Stimulated activated CD4-positive, alpha-beta T cell treated with anti-CD3 and anti-CD28 coated beads, Interleukin-15, amount 100 ng/mL, for 24 hours (primary cell): ENCODE results near the gene POLE3.
"Not testable (repeated sequence)": the region's sequence is repeated elsewhere in the genome, so short reads cannot be mapped to it uniquely, and the experiment has no call there.

Experiments used
- DNase-seq: peaks from one replicate; pipeline ENCODE4 v3.0.0-alpha.2; 2020

POLE3 gene

DNA sequence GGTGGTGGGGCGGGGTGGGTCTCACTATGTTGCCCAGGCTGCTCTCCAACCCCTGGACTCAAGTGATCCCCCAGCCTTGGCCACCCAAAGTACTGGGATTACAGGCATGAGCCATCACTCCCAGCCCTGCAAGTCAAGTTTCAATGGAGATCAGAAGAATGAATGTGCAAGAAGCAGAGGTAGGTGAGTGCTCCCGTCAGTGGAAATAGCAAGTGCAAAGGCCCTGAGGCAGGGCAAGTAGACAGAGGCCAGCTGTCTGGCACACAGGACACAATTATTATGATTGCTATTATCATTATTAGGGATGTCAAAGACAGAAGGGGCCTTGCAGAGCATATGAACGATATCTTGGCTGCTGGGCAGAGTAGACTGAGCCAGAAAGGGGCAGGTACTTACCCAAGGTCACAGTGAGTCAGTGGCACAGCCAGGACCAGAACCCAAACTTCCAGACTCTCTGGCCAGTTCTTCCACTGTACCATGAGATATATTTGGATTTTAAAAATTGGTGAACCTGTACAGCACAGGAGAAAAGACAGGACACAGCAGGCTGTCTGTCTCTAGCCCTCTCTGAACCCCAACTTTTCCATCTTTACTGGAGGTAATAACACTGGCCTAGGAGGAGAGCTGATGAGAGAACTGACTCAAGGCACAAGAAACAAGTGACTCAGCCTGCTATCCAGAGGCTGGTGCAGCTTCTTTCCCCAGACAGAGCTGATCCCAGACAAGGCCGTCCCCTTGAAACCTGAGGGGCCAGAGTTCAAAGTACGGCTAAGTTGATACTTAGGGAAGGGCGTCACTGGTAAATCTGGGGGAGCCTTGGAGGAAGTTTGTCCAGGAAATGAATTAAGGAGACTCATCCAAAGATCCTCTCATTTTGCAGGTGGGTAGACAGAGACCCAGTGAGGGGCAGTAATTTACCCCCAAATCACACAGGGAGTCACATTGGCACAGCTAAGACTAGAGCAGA is 35.1 kb downstream of the POLE3 start:
- DNase-seq: no peak

DNA sequence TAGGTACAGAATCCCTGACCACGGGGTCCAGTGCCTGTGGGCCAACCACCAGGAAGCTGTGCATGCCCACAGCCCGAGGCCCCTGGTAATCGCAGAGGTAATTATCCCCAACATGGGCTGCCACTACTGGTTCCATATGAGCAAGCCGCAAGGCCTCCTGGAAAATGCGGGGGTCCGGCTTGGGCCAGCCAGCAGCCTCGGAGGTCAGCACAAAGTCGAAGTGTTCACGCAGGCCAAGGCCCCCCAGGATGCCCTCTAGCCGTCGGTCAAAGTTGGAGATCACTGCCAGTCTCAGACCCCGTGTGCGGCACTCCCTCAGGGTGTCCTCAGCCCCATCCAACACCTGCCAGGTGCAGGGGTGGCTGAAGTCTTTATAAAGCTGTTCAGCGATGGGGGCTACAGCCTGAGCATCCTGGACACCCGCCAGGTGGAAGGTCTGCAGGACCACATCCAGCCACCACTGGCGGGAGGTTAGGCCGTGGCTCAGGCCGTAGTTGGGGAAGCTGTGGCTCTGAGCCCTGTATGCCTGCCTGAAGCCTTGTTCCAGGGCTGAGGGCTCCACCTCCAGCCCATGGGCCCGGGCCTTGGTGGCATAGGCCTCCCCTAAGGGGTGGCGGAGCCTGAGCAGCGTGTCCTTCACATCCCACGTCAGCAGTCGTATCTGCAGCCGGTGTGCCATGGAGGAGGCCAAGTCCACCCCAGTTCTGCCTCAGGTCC is 36.6 kb downstream of the POLE3 start:
- no peak for DNase-seq

DNA sequence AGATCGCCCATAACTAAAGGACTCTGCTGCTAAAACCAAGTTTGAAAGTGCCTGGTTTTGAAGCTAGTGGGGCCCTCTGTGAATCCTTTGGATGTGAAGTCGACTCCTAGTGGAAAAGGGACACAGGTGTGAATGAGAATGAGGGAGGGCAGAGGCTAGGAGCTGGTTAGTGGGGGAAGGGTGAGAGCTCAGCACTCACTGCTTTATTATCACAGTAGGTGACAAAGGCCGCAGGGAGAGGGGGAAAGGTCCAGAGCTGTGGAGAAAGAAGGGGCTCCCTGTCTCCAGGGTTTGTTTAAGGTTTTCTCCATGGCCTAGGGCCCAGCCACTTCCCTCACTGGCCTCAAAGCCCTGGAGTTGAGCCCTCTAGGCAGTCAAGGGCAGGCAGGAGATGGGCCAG is 37.2 kb downstream of the POLE3 start:
- DNase-seq: no peak

DNA sequence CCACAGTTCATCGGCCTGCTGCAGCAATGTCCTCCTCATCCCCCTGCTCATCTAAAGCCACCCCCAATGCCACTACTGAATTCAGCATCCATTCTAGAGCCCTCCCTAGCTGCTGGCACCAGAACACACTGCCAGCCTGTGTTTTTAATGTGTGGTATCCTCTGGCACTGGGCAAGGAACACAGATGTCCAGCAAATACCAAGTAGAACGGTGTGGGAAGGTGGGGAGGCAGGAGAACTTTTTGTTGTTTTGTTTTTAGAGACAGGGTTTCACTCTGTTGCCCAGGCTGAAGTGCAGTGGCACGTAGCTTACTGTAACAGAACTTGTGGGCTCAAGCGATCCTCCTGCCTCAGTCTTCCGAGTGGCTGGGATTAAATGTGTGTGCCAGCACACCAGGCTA is 38.4 kb downstream of the POLE3 start:
- no peak for DNase-seq

DNA sequence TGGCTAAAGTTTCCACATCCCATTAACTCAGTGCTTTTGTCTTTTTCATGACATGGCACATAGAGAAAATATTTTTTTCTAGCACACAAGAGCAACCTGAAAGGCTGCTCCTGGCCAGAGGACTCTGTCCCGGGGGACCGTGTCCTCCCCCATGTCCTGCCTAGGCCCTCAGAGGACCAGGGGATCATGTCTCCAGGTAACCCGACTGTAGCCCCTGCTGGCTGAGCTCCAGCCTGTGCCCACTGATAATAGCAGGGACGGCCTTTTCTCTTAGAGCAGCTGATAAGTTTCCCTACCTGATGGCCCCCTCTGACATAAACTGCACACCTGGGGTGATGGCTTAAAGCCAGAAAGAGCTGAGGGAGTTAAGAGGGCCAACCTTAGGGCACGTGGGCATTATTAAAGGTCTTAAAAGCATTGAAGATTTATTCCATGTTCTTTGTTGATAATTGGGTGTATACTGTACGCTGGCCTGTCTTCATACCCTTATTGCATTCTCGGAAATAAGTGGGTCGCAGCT is 39.6 kb downstream of the POLE3 start:
- DNase-seq: no peak

DNA sequence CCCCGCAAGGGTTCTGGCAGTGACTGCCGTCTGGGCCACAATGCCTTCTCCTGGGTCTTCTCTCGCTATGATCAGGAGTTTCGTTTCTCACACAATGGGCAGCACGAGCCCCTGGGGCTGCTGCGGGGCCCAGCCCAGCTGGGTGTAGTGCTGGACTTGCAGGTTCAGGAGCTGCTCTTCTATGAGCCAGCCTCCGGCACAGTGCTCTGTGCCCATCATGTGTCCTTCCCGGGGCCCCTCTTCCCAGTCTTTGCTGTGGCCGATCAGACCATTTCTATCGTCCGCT is 40.7 kb downstream of the POLE3 start:
- no peak for DNase-seq

DNA sequence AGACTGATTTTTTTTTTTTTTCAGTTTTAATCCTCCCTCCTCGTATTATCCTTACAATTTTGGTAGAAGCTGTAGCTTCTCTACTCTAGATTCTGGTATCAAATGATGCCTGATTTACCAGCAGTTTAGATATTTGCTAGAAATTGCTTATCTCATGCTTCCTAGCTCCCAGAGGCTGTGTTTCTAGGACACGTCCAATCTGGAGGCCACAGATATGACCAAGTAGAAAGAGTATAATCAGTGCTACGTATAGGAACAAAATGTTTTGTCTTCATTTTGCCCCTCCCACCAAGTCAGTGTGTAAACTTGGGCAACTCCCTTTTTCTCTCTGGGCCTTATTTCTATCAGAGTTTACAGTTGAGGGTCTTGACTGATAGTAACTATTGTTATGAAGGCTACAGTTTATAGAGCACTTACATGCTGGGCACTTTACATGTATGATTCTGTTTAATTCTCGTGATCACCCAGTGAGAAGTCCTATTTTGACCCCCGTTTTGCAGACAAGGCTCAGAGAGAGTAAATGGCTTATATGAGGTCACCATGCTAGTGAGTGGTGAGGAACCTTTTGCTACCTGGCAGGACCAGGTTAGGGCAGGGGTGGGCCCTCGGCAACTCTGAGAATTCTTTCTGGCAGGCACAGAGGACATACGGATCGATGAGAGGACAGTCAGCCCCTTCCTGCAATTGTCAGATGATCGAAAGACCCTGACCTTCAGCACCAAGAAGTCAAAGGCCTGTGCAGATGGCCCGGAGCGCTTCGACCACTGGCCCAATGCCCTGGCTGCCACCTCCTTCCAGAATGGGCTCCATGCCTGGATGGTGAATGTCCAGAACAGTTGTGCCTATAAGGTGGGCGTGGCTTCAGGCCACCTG is 41.3 kb downstream of the POLE3 start:
- no peak for DNase-seq

DNA sequence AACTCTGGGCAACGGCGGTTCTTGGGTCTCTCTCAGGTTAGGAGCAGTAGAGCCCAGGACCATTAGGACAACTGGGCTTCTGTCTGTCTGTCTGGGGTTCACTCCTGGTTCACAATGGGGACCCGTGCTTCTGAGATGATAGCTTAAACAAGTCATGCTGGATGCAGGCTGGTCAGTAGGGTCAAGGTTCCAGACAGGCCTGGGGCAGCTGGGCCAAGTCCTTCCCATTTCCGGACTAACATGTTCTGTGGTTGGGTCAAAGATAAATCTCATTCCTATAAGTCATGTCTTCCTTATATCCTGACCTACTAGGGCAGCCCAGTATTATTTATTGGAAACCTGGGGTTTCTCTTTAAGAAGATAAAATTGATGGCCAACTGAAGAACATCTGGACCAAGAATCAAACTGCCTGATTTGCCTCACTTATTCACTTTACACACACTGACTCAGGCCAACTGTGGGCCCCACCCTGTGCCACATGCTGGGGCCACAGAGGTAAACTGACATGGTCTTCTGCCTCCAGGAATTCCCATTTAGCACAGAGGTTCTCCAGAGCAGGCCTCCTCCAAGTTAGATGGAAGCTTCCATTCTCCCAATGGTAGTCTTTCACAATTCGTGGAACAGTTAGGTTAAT is 42.0 kb downstream of the POLE3 start:
- no peak for DNase-seq

DNA sequence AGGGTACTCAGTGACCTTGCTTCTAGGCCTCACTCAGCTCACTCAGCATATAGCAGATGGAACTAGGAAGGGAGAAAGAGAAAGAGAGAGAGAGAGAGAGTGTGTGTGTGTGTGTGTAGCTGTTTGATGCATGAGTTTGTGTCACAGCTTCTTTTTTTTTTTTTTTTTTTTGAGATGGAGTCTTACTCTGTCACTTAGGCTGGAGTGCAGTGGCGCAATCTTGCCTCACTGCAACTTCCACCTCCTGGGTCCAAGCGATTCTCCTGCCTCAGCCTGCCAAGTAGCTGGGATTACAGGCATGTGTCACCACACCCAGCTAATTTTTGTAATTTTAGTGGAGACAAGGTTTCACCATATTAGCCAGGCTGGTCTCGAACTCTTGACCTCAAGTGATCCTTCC is 44.8 kb downstream of the POLE3 start:
- DNase-seq: not testable (repeated sequence)

DNA sequence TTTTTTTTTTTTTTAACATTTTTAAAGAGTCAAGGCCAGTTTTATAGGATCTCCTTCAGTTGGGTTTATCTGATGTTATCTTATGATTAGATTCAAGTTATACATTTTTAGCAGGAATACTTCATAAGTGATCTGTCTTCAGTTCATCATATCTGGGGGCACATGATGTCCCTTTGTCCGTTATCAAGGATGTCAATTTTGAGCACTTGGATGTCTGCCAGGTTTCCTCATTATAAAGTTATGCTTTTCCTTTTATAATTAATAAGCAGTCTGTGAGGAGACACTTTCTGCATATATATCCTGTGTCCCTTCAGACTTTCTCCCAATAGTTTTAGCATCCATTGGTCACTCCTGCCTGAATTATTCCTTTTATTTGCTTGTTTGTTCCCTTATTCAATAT is 45.5 kb downstream of the POLE3 start:
- DNase-seq: no peak

DNA sequence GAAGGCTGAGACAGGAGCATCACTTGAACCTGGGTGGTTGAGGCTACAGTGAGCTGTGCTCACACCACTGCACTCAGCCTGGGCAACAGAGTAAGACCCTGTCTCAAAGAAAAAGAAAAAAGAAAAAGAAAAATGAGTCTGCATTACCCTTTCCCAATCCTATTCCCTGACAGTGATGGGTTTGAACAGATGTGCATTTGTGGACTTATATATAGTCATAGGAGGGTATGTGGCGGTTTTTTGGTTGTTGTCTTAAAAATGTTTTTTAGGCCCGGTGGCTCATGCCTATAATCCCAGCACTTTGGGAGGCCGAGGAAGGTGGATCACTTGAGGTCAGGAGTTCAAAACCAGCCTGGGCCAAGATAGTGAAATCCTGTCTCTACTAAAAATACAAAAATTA is 47.1 kb downstream of the POLE3 start:
- no peak for DNase-seq

DNA sequence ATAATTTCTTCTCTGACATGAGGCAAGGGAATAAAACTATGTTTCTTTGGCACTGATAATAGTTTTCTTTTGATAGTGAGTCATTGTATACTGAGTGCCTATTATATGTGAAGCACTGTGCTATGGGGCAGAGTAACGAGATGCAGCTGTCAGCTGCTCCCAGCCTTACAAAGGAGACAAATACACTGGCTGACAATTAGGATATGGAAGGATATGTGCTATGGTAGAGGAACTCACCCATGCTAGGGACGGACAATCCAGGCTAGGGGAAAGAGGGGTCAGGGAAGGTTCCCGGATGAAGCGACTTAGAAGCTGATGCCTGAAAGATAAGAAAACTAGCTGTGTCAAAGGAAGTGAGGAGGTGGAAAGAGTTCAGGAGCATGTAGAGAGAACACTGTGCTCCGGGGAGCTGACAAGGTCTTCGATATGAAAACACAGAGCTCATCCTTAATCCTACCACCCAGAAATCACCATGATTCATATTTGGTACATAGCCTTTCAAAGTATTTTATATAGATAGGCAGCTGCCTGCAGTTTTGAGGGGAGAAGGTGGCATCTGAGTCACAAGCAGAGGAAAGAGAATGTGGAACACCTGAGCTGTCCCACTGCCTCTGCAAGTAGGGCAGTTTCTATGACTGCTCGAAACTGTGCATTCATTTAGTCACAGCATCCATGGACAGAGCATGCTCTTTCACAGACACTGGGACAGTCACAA is 49.0 kb downstream of the POLE3 start:
- DNase-seq: peak; percentile 59

DNA sequence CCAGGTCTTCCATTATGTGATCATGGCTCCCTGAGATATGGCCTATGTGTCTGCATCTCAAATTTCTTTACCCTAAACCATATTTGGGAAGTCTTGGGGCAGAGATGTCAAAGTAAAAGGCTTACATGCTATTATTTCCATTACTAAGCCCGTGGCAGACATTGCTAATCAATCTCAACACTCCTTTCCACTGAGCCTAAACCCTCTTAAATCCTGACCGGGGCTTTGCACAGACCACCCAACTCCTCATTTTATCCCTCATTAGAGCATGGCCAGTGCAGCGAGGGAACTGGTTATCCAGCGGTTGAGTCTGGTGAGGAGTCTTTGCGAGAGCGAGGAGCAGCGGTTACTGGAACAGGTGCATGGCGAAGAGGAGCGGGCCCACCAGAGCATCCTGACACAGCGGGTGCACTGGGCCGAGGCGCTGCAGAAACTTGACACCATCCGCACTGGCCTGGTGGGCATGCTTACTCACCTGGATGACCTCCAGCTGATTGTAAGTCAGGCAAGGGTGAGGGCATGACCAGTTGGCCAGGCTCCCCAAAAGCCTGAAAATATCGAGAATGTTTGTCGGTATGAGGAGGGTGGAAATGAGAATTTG is 50.1 kb downstream of the POLE3 start:
- no peak for DNase-seq

DNA sequence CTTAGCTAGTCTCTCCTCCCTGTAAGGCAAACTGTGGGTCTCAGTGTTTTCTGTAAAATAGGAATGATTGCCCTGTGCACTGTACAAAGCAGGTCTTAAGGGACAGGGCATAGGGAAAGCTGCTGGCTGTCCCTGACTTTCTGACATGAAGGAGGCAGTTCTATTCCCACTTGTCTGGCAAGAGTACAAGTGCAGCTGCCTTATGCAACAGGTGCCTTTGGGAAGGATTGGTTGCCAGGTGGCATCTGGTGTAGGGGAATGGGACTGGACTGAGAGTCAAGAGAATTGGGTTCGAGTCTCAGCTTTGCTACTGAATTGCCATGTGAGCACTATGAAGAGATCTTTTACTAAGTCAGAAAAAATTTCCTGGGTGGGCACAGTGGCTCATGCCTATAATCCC is 51.1 kb downstream of the POLE3 start:
- no peak for DNase-seq
